NCI-H774 (cell line): ENCODE measurements around the gene PSMB9.

Experiments
- DNase-seq: peaks from one replicate; lab custom pipeline; 2025; lab: John Stamatoyannopoulos, UW

The PSMB9 gene

DNA sequence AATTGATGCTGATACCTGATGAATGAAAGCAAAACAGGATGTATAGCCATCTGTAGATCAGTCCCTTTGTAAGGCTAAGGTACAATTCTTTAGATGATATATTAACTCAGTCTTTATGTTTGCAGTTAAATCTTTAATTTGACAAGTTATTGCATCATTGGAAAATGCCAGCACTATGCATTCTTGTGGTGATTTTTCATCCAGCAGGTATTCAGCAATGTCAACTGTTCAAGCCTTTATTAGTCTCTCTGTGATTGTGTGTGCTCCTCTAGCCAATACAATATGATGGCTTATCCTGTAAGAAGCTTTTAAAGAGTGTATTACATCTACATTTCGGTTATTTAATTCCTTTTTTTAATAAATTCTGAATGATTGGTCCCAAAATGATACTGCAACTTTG, 52.5 kb downstream of the PSMB9 start:
- no peak for DNase-seq

DNA sequence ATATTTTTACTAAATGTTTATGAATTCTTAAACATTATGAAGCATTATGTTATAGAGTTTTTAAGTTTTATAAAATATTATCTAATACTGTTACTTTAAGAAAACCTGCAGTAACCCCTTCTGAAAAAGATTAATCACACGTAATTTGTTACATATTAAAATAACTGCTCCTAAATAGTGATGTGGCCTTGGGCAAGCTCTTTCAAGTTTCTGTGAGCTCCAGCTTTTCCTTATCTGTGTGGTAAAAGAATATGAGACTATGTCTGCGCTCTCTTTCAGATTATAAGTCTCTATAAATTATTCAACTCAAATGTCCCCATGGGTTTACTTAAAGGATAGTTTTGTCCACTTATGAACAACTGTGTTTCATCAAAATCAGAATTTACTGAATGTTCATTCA, 54.9 kb downstream of the PSMB9 start:
- DNase-seq: no peak
